Activated gamma-delta T cell (primary cell): ENCODE measurements around the gene STAG3.
"Not testable (repeated sequence)": the region's sequence is repeated elsewhere in the genome, so short reads cannot be mapped to it uniquely, and the experiment has no call there.

ENCODE experiments used
- DNase-seq: peaks from one replicate; lab custom pipeline; 2025; lab: John Stamatoyannopoulos, UW

The STAG3 gene

DNA sequence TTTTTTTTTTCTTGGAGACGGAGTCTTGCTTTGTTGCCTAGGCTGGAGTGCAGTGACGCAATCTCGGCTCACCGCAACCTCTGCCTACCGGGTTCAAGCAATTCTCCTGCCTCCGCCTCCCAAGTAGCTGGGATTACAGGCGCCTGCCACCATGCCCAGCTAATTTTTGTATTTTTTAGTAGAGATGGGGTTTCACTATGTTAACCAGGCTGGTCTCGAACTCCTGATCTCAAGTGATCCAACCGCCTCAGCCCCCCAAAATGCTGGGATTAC is 69.1 kb downstream of the STAG3 start:
- DNase-seq = not testable (repeated sequence)

DNA sequence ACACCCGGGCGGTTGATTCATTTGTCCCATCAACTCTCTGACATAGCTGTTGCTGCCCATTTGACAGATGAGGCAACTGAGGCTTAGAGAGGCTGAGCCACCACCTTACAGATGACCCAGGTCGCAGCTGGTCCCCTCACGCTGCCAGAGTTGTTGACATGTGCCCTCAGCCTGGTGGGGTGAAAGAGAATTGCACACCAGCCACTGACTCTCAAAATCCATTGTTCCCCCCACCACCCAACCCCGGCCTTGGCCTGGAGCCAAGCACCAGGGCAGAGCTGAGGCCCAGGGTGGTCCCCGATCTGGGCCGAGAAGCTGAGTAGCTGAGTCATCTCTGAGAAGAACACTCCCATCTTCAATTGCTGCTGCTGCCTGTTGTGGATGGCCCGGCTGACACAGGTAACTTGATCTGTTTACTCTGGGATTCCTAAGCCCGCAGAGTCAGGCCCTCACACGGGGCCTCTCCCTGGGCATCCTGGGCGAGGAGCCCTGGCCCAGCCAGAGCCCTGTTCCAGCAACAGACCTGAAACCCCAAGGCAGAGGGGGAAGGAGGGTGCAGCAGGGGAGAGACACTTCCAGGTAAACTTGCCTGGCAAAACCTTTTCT is 69.5 kb downstream of the STAG3 start:
- DNase-seq = no peak

DNA sequence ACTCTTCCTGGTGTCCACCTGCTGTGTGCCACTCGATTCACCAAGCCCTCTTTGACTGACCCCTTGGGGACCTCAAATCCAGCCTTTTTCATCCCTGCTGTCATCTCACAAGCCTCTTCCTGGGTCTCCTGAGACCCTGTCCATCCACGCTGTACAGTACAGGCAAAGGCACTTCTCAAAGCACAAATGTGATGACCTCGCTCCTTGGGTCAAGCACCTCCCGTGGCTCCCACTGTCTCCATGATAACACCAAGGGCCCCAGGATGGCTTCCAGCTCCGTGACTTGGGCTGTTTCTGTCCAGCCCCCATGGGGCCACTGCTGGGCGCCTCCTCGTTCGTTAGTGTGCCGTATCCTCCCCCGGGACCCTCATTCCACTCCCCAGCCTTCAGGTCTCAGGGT is 70.8 kb downstream of the STAG3 start:
- no peak for DNase-seq

DNA sequence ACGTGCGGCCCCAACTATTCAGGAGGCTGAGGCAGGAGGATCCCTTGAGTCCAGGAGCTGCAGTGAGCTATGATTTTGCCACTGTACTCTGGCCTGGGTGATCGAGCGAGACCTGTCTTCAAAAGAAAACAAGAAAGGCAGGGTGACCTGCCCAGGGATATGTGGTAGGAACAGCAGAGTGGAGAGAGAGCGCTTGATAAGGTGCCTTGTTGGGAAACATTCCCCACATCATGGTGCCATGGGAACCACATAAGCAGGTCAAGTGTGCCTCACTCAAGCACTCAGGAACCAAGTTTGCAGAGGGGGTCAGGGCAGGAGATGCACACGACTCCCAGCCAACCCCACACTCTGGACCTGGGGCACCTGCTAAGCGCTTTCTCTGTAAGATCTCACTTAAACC is 79.3 kb downstream of the STAG3 start:
- DNase-seq = no peak

DNA sequence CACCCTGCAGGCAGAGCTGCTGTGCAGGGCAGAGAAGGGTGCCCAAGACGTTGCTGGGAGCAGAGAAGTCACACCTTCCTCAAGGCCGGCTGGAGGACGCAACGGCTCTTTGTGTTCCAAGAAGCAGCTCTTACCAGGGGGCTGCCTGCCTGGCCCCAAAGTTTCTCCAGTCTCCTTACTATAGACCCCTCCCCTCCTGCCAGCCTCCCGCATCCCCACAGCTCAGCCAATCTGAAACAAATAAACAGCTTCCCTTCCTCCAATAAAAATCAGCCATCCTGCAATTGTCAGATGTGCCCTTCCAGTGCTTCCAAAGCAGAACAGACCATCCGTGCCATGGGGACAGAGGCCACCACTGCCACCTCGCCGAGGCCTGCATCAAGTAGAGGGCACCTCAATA is 82.3 kb downstream of the STAG3 start:
- not testable (repeated sequence) for DNase-seq

DNA sequence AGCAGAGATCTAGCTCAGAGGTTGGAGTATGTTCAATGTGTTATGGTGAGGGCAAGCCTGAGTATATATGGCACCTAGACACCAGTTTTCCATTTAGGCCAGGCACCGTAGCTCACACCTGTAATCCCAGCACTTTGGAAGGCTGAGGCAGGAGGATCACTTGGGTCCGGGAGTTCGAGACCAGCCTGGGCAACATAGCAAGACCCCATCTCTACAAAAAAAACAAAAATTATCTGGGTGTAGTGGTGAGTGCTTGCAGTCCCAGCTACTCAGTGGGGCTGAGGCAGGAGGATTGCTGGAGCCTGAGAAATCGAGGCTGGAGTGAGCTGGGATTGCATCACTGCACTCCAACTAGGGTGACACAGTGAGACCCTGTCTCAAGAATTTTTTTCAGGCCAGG is 85.2 kb downstream of the STAG3 start:
- DNase-seq = not testable (repeated sequence)
